HepG2 (cell line): ENCODE measurements around the gene OASL. TPM values are rescaled to one million over a fixed set of nuclear protein-coding genes. Genes with fewer than 3 reads are reported as not detected.

ENCODE experiments used
- AKAP8 ChIP-seq: sonication (generic); formaldehyde crosslinking; IDR thresholded peaks from 2 replicates; pipeline ENCODE4 v1.5.1; 2020; ENCODE audit warnings: mild to moderate bottlenecking, missing genetic modification reagents
- EEA1 ChIP-seq: sonication (generic); formaldehyde crosslinking; IDR thresholded peaks from 2 replicates; pipeline ENCODE4 v1.5.1; 2020; ENCODE audit warnings: mild to moderate bottlenecking, missing genetic modification reagents, borderline replicate concordance
- HHEX ChIP-seq: IDR thresholded peaks from 2 replicates; pipeline ENCODE4 v1.6.1; 2016; ENCODE audit warnings: control low read depth
- IRX3 ChIP-seq: sonication (generic); formaldehyde crosslinking; IDR thresholded peaks from 2 replicates; pipeline ENCODE4 v1.8.1; 2023; ENCODE audit warnings: mild to moderate bottlenecking, low read depth, missing genetic modification reagents, borderline replicate concordance
- JUNB ChIP-seq: sonication (generic); formaldehyde crosslinking; IDR thresholded peaks from 2 replicates; pipeline ENCODE4 v1.8.0; 2022; ENCODE audit warnings: missing genetic modification reagents, mild to moderate bottlenecking, borderline replicate concordance
- PLSCR1 ChIP-seq: sonication (generic); formaldehyde crosslinking; IDR thresholded peaks from 2 replicates; pipeline ENCODE4 v1.5.0; 2020; ENCODE audit warnings: missing genetic modification reagents, mild to moderate bottlenecking, borderline replicate concordance
- POLR2G ChIP-seq: fragments of 200-400 bp; formaldehyde crosslinking; IDR thresholded peaks from 2 replicates; pipeline ENCODE4 v1.6.1; 2018; ENCODE audit warnings: mild to moderate bottlenecking, low read depth, low read length, moderate library complexity
- RCOR2 ChIP-seq: IDR thresholded peaks from 2 replicates; pipeline ENCODE4 v1.6.1; 2016; ENCODE audit warnings: missing biosample characterization, missing genetic modification reagents
- REPIN1 ChIP-seq: sonication (generic); formaldehyde crosslinking; IDR thresholded peaks from 2 replicates; pipeline ENCODE4 v1.8.0; 2022; ENCODE audit warnings: missing genetic modification reagents, low read depth, mild to moderate bottlenecking, borderline replicate concordance
- SETDB1 ChIP-seq: sonication (generic); formaldehyde crosslinking; IDR thresholded peaks from 2 replicates; pipeline ENCODE4 v1.5.1; 2020; ENCODE audit warnings: missing genetic modification reagents, mild to moderate bottlenecking, borderline replicate concordance
- SNAPC4 ChIP-seq: sonication (generic); formaldehyde crosslinking; IDR thresholded peaks from 2 replicates; pipeline ENCODE4 v1.4.0; 2020; ENCODE audit warnings: mild to moderate bottlenecking, missing genetic modification reagents
- YY1 ChIP-seq: IDR thresholded peaks from 2 replicates; pipeline ENCODE4 v1.6.1; 2011; ENCODE audit warnings: low read length, low read depth, moderate library complexity, mild to moderate bottlenecking; ENCODE audit not compliant: insufficient read depth, insufficient replicate concordance
- ZBTB2 ChIP-seq: sonication (generic); formaldehyde crosslinking; IDR thresholded peaks from 2 replicates; pipeline ENCODE4 v1.8.0; 2022; ENCODE audit warnings: low read depth, missing genetic modification reagents
- ZBTB39 ChIP-seq: sonication (generic); formaldehyde crosslinking; IDR thresholded peaks from 2 replicates; pipeline ENCODE4 v1.5.0; 2020; ENCODE audit warnings: missing genetic modification reagents
- ZMYM3 ChIP-seq: sonication (generic); formaldehyde crosslinking; IDR thresholded peaks from 2 replicates; pipeline ENCODE4 v1.5.1; 2020; ENCODE audit warnings: mild to moderate bottlenecking, missing genetic modification reagents
- ZNF292 ChIP-seq: sonication (generic); formaldehyde crosslinking; IDR thresholded peaks from 2 replicates; pipeline ENCODE4 v1.8.1; 2022; ENCODE audit warnings: mild to moderate bottlenecking, low read depth, missing genetic modification reagents, borderline replicate concordance
- ZNF577 ChIP-seq: sonication (generic); formaldehyde crosslinking; IDR thresholded peaks from 2 replicates; pipeline ENCODE4 v1.4.0; 2020; ENCODE audit warnings: mild to moderate bottlenecking, low read depth, missing genetic modification reagents, borderline replicate concordance
- ZNF605 ChIP-seq: sonication (generic); formaldehyde crosslinking; IDR thresholded peaks from 2 replicates; pipeline ENCODE4 v1.8.0; 2022; ENCODE audit warnings: mild to moderate bottlenecking, missing genetic modification reagents
- ZNF614 ChIP-seq: IDR thresholded peaks from 2 replicates; pipeline ENCODE4 v1.6.1; 2018; ENCODE audit warnings: missing biosample characterization, missing genetic modification reagents, inconsistent platforms, borderline replicate concordance
- ZNF619 ChIP-seq: sonication (generic); formaldehyde crosslinking; IDR thresholded peaks from 2 replicates; pipeline ENCODE4 v1.4.0; 2020; ENCODE audit warnings: mild to moderate bottlenecking, missing genetic modification reagents
- ZNF746 ChIP-seq: sonication (generic); formaldehyde crosslinking; IDR thresholded peaks from 2 replicates; pipeline ENCODE4 v1.8.0; 2022; ENCODE audit warnings: mild to moderate bottlenecking, missing genetic modification reagents
- polyA plus RNA-seq, 8 experiments: library from polyadenylated mRNA; depleted of rRNA in 3 of 8; stranded (reverse) in 7 of 8; unstranded in 1 of 8; fragments of >200 nt; fragmentation: Illumina TruSeq in 4 of 8; extraction: Trizol in 4 of 8; gene quantifications; 2 replicates each; pipeline versions ENCODE4 v1.2.1 to v1.2.3, GENCODE V29; 2011 to 2016; ENCODE audit warnings: low read depth in 4 of 8, missing spikeins in 1 of 8, mixed read lengths in 1 of 8; ENCODE audit not compliant: insufficient read depth in 1 of 8
- total RNA-seq, 5 experiments: library from RNA; depleted of rRNA; stranded (reverse); fragments of >200 nt; fragmentation: Illumina TruSeq; extraction: Trizol; gene quantifications; 2 replicates each; pipeline ENCODE4 v1.2.3, GENCODE V29; 2016; ENCODE audit warnings: low read depth in 1 of 5

The OASL gene
- total and polyA plus RNA-seq, 2 of the 13 experiments (the other 11 are each of a cell fraction or from before 2014, with no cell fraction given) = 0.11 to 0.22 TPM

DNA sequence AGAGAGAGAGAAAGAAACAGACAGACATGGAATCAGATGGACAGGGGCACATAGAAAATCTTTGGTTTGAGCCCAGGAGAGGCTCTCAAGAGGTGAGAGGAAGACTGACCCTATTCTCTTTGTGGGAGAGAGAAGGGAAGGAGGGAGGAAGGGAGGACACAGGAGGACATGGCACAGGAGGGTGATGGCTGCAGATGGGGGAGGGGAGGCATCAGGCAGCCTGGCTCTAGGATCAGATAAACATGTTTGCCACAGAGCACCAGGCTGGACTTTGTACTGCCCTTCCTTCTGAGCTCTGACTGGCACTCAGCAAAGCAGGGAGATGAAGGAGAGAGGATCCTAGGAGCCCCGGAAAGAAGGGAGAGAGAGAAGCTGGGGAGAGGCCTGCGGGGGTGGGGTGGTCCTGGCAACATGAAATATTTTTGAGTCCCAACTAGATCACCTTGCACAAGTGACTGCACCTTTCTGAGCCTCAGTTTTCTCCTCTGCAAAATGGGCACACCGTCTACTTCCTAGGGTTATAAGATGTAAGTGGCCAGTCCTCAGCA lies 54.6 kb downstream of the OASL start (continued):
- TF ChIP-seq PLSCR1 (CRISPR knock-in tag) (no peak), RCOR2 (CRISPR knock-in tag) (peak; percentile 80), IRX3 (CRISPR knock-in tag) (no peak), ZNF292 (CRISPR knock-in tag) (no peak), ZMYM3 (CRISPR knock-in tag) (peak; percentile 98), HHEX (no peak), ZBTB39 (no peak), EEA1 (CRISPR knock-in tag) (no peak), ZNF746 (peak; percentile 76), YY1 (peak; percentile 41), JUNB (CRISPR knock-in tag) (no peak), SETDB1 (CRISPR knock-in tag) (no peak), AKAP8 (peak; percentile 64; the same call in 1 of the 2 replicates), REPIN1 (0 out of 2 replicates have a peak, but pooled peaks have one; percentile 35), ZNF614 (peak; percentile 34; the same call in 1 of the 2 replicates), POLR2G (no peak; the same call in none of the 2 replicates), ZNF619 (no peak), ZBTB2 (no peak), SNAPC4 (no peak), ZNF577 (CRISPR knock-in tag) (no peak), ZNF605 (CRISPR knock-in tag) (no peak)
